ENCODE results near the gene ADISSP.

ADISSP gene

DNA sequence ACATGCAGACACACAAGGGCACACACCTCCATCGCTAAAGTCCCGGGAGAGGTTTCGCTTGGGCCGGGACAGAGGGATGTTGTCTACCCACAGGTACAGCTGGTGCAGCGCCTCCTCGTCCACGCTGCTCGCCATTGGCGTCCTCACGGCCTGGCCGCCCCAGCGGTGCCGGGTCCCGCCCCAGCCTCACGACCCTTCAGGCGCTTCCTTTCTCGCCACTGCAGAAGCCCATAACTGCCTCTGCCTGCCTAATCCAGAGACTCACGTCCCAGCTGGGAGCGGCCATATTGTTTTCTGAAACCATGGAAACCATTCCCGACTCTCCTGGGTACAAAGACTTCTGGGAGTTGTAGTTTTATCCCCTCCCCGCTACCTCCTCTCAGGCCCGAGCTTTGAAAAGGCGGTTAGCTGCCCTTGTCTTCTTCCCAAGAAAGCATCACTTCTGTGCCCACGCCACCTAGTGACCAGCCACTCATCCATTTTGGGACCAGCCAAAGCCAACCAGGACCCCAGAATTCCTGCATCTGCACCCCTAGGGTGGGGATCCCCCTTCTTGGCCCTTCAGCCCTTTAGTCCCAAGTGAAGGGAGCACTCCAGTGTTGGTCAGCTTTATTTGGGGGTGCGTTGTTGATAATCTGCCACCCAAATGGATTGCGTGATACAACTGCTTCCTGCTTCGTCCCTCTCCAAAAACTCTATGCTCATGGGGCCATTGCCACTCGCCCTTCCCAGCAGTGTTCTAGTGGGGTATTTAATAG is 13.8 kb upstream of the ADISSP start, which contains the start of gene SPEF1:
Gene SPEF1, minus strand, starts transcription at position 296 of the 758 bp plus-strand sequence. Its CDS starts 161 bp downstream, at position 135.
- H3K4me3 ChIP-seq (ENCODE audit: low read depth, low read length): peak within 1 kb of the TSS; percentile 56

DNA sequence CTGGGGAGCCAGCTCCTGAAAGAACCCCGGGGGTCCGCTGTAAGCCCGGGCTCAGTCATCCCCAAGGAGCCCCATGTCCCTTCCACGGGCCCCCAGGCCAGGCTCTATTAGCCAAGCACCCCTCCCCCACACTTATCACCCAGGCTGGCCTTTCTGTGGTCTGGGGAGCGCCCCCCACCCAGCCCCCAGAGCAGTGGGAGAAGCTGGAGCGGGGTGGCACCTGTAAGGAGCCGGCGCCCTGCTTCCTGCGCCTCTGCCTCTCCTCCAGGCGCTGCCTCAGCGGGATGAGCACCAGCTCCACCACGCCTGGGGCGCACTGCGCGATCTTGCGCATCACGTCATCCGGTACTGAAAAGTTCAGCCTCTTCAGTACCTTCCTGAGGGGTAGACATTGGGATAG is 11.4 kb upstream of the ADISSP start:
- H2BK5ac ChIP-seq (ENCODE audit: low read depth, low read length, poor library complexity): no peak overlapping the region
- H3K27me3 ChIP-seq (ENCODE audit: insufficient read depth, low read length): peaks cover 23% of the 10 kb centered on the region
- no peak overlapping the region for H3K18ac ChIP-seq (ENCODE audit: low read length)
- no peak overlapping the region for H2AK5ac ChIP-seq (ENCODE audit: low read length)
- H3K4me2 ChIP-seq (ENCODE audit: low read length): no peak overlapping the region
- H3K79me2 ChIP-seq (ENCODE audit: control insufficient read depth, insufficient read depth, low read length, poor library complexity): peaks cover 2% of the 10 kb centered on the region
- no peak overlapping the region for H2BK120ac ChIP-seq (ENCODE audit: insufficient read depth, low read length, poor library complexity)
- H3K23ac ChIP-seq (ENCODE audit: low read length): no peak overlapping the region
- no peak overlapping the region for H3K4ac ChIP-seq (ENCODE audit: low read depth, low read length)
- no peak overlapping the region for H4K12ac ChIP-seq (ENCODE audit: low read depth, low read length)
- no peak overlapping the region for H4K8ac ChIP-seq (ENCODE audit: low read depth, low read length)
- no CpG with 5 or more reads among the region's 18 CpGs for WGBS (ENCODE audit: extremely low coverage, insufficient coverage, insufficient read length)
- no peak overlapping the region for H3K4me3 ChIP-seq (ENCODE audit: low read depth, low read length)
- no peak overlapping the region for H3K27ac ChIP-seq (ENCODE audit: low read depth, low read length)
- peaks cover 8% of the 10 kb centered on the region for H3K9me3 ChIP-seq (ENCODE audit: insufficient read depth, low read depth, low read length)
- H3K36me3 ChIP-seq (ENCODE audit: control insufficient read depth in 1 of 2, insufficient read depth in 2 of 2, low read length in 2 of 2): no peaks in the 10 kb centered on the region
- H3K9ac ChIP-seq (ENCODE audit: low read length): no peak overlapping the region
- no peak overlapping the region for H3K14ac ChIP-seq (ENCODE audit: low read length)
- H2AFZ ChIP-seq (ENCODE audit: insufficient read depth, low read length, poor library complexity): no peak overlapping the region
- no peaks in the 10 kb centered on the region for H3K79me1 ChIP-seq (ENCODE audit: low read length)
- H3K4me1 ChIP-seq (ENCODE audit: control insufficient read depth in 1 of 2, insufficient read depth in 2 of 2, low read length in 2 of 2): peaks cover 23 to 27% of the 10 kb centered on the region in 2 experiments
- no peak overlapping the region for H4K91ac ChIP-seq (ENCODE audit: low read depth, low read length)
- no peak overlapping the region for H2BK12ac ChIP-seq (ENCODE audit: low read length)
- DNase-seq: no peak

More for the DNA sequence above, 13.8 kb upstream of the ADISSP start, which contains the start of gene SPEF1:
- no peak within 1 kb of the TSS for H2AK5ac ChIP-seq (ENCODE audit: low read length)
- H3K79me2 ChIP-seq (ENCODE audit: control insufficient read depth, insufficient read depth, low read length, poor library complexity): peaks cover 5% of the 10 kb centered on the region
- H3K4ac ChIP-seq (ENCODE audit: low read depth, low read length): no peak within 1 kb of the TSS
- H3K27me3 ChIP-seq (ENCODE audit: insufficient read depth, low read length): peaks cover 23% of the 10 kb centered on the region
- WGBS (ENCODE audit: extremely low coverage, insufficient coverage, insufficient read length): no CpG with 5 or more reads among the region's 28 CpGs
- no peak within 1 kb of the TSS for H3K23ac ChIP-seq (ENCODE audit: low read length)
- peak within 1 kb of the TSS; percentile 86 for H3K4me2 ChIP-seq (ENCODE audit: low read length)
- H3K14ac ChIP-seq (ENCODE audit: low read length): no peak within 1 kb of the TSS
- no peak within 1 kb of the TSS for H2AFZ ChIP-seq (ENCODE audit: insufficient read depth, low read length, poor library complexity)
- peak within 1 kb of the TSS; percentile 2 for H4K8ac ChIP-seq (ENCODE audit: low read depth, low read length)
- peaks cover 10% of the 10 kb centered on the region for H3K9me3 ChIP-seq (ENCODE audit: insufficient read depth, low read depth, low read length)
- no peak within 1 kb of the TSS for H2BK12ac ChIP-seq (ENCODE audit: low read length)
- no peak within 1 kb of the TSS for H2BK120ac ChIP-seq (ENCODE audit: insufficient read depth, low read length, poor library complexity)
- peak; percentile 85 to 97 for DNase-seq
- peaks cover 34 to 46% of the 10 kb centered on the region in 2 experiments for H3K4me1 ChIP-seq (ENCODE audit: control insufficient read depth in 1 of 2, insufficient read depth in 2 of 2, low read length in 2 of 2)
- no peak within 1 kb of the TSS for H2BK5ac ChIP-seq (ENCODE audit: low read depth, low read length, poor library complexity)
- no peak within 1 kb of the TSS for H3K9ac ChIP-seq (ENCODE audit: low read length)
- no peak within 1 kb of the TSS for H3K27ac ChIP-seq (ENCODE audit: low read depth, low read length)
- H3K18ac ChIP-seq (ENCODE audit: low read length): no peak within 1 kb of the TSS
- peaks cover 3% of the 10 kb centered on the region for H3K79me1 ChIP-seq (ENCODE audit: low read length)
- H4K12ac ChIP-seq (ENCODE audit: low read depth, low read length): no peak within 1 kb of the TSS
- H4K91ac ChIP-seq (ENCODE audit: low read depth, low read length): no peak within 1 kb of the TSS
- peaks cover 8 to 12% of the 10 kb centered on the region in 2 experiments for H3K36me3 ChIP-seq (ENCODE audit: control insufficient read depth in 1 of 2, insufficient read depth in 2 of 2, low read length in 2 of 2)

DNA sequence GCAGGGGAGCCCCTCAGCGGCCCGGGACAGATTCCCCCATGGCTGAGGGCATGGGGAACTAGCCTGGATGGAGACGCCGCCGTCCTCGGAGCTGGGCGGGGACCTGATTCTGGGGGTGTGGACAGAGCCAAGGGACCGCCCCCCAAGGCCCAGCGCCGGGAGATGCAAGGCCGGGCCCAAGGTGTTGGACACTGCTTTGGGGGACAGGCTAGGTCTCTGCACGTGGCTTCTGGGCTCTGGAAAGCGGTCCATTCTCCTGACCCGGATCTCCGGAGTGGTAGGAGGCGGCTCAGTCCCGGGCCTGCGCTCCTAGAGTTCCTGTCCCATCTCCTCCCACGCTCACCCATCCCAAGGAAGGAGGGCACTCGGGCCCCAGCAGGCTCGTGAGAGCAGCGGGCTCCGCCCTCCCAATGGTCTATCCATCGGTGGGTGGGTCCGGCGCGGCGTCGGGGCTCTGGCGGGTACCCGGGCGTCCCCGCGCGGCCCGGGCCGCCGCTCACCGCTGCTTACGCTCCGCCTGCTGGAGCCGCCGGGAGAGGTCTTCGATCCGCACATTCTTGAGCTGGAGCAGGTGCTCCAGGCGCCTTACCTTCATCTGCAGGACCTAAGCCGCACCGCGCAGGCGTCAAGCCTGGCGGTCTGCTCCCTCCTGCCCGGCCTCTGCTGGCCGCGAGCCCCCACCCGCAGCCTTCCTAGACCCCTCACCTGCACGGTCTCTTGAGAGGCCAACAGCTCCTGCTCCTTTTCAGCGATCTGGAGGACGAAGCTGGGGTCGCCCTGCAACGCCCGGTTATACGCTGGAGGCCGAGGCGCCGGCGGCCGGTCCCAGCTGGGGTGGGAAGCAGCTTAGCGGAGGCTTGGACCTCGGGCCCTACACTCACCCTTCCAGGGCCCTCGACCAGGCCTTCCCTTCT is 10.4 kb upstream of the ADISSP start:
- Histone ChIP-seq H3K27me3 (ENCODE audit: insufficient read depth, low read length) (peaks cover 23% of the 10 kb centered on the region), H2BK120ac (ENCODE audit: insufficient read depth, low read length, poor library complexity) (no peak overlapping the region), H3K79me1 (ENCODE audit: low read length) (no peaks in the 10 kb centered on the region), H3K4me2 (ENCODE audit: low read length) (peak overlapping the region; percentile 80), H2BK12ac (ENCODE audit: low read length) (no peak overlapping the region), H3K9ac (ENCODE audit: low read length) (no peak overlapping the region), H3K14ac (ENCODE audit: low read length) (no peak overlapping the region), H3K79me2 (ENCODE audit: control insufficient read depth, insufficient read depth, low read length, poor library complexity) (no peaks in the 10 kb centered on the region), H2BK5ac (ENCODE audit: low read depth, low read length, poor library complexity) (no peak overlapping the region), H3K4ac (ENCODE audit: low read depth, low read length) (no peak overlapping the region), H3K9me3 (ENCODE audit: insufficient read depth, low read depth, low read length) (peaks cover 8% of the 10 kb centered on the region), H4K8ac (ENCODE audit: low read depth, low read length) (peak overlapping the region; percentile 62), H2AK5ac (ENCODE audit: low read length) (no peak overlapping the region), H4K12ac (ENCODE audit: low read depth, low read length) (no peak overlapping the region), H3K23ac (ENCODE audit: low read length) (no peak overlapping the region), H3K4me1 (ENCODE audit: control insufficient read depth in 1 of 2, insufficient read depth in 2 of 2, low read length in 2 of 2) (peaks cover 17 to 18% of the 10 kb centered on the region in 2 experiments), H4K91ac (ENCODE audit: low read depth, low read length) (no peak overlapping the region), H3K18ac (ENCODE audit: low read length) (no peak overlapping the region), H3K4me3 (ENCODE audit: low read depth, low read length) (peak overlapping the region; percentile 34), H3K36me3 (ENCODE audit: control insufficient read depth in 1 of 2, insufficient read depth in 2 of 2, low read length in 2 of 2) (no peaks in the 10 kb centered on the region), H3K27ac (ENCODE audit: low read depth, low read length) (no peak overlapping the region), H2AFZ (ENCODE audit: insufficient read depth, low read length, poor library complexity) (peak overlapping the region; percentile 78)
- DNase-seq: peak; percentile 33 to 64
- no CpG with 5 or more reads among the region's 70 CpGs for WGBS (ENCODE audit: extremely low coverage, insufficient coverage, insufficient read length)

DNA sequence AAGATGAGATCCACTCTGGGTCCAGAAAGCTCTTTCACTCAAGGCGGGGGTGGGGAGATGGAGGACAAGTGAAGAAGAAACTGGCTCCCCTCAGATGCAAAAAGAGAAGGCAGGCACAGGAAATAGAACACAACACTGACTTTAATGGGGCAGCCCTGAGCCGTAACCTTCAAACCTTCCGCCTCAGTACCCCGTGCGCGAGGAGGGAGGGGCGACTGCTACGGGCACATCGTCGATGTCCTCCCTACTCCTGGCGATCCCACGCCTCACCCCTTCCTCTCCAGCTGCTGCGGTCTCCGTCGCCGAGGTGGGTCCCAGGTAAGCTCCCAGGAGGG is 9.8 kb upstream of the ADISSP start:
- H3K4ac ChIP-seq (ENCODE audit: low read depth, low read length): no peak overlapping the region

More for the DNA sequence above, 9.8 kb upstream of the ADISSP start:
- peak overlapping the region; percentile 34 for H3K4me3 ChIP-seq (ENCODE audit: low read depth, low read length)
- no peaks in the 10 kb centered on the region for H3K79me2 ChIP-seq (ENCODE audit: control insufficient read depth, insufficient read depth, low read length, poor library complexity)
- no peak overlapping the region for H4K8ac ChIP-seq (ENCODE audit: low read depth, low read length)
- no peak overlapping the region for H2AK5ac ChIP-seq (ENCODE audit: low read length)
- H3K23ac ChIP-seq (ENCODE audit: low read length): no peak overlapping the region
- no peaks in the 10 kb centered on the region for H3K79me1 ChIP-seq (ENCODE audit: low read length)
- H2AFZ ChIP-seq (ENCODE audit: insufficient read depth, low read length, poor library complexity): peak overlapping the region; percentile 78
- WGBS (ENCODE audit: extremely low coverage, insufficient coverage, insufficient read length): no CpG with 5 or more reads among the region's 16 CpGs
- H3K18ac ChIP-seq (ENCODE audit: low read length): no peak overlapping the region
- no peak overlapping the region for H2BK5ac ChIP-seq (ENCODE audit: low read depth, low read length, poor library complexity)
- no peak overlapping the region for H4K12ac ChIP-seq (ENCODE audit: low read depth, low read length)
- no peak overlapping the region for H3K14ac ChIP-seq (ENCODE audit: low read length)
- no peak overlapping the region for H2BK12ac ChIP-seq (ENCODE audit: low read length)
- H3K36me3 ChIP-seq (ENCODE audit: control insufficient read depth in 1 of 2, insufficient read depth in 2 of 2, low read length in 2 of 2): no peaks in the 10 kb centered on the region
- H3K27ac ChIP-seq (ENCODE audit: low read depth, low read length): no peak overlapping the region
- peaks cover 8% of the 10 kb centered on the region for H3K9me3 ChIP-seq (ENCODE audit: insufficient read depth, low read depth, low read length)
- H3K9ac ChIP-seq (ENCODE audit: low read length): no peak overlapping the region
- no peak overlapping the region for H2BK120ac ChIP-seq (ENCODE audit: insufficient read depth, low read length, poor library complexity)
- H3K27me3 ChIP-seq (ENCODE audit: insufficient read depth, low read length): peaks cover 23% of the 10 kb centered on the region
- peaks cover 13 to 16% of the 10 kb centered on the region in 2 experiments for H3K4me1 ChIP-seq (ENCODE audit: control insufficient read depth in 1 of 2, insufficient read depth in 2 of 2, low read length in 2 of 2)
- no peak for DNase-seq
- H4K91ac ChIP-seq (ENCODE audit: low read depth, low read length): no peak overlapping the region
- peak overlapping the region; percentile 80 for H3K4me2 ChIP-seq (ENCODE audit: low read length)

All from trophoblast cell (in vitro differentiated cells and primary cell).